GM06990 (cell line): Measurements from ENCODE around the gene ZNF200.

Source experiments
- DNase-seq: peaks from one replicate; pipeline ENCODE4 v3.0.0-alpha.2; 2011; ENCODE audit not compliant: insufficient read length; ENCODE audit errors: extremely low read depth
- H3K27me3 ChIP-seq: replicated peaks from 2 replicates; pipeline ENCODE4 v1.6.0; 2011; ENCODE audit warnings: low read length; ENCODE audit not compliant: control insufficient read depth, insufficient read depth
- H3K36me3 ChIP-seq: 2 replicates; pipeline ENCODE4 v1.5.1; 2011; ENCODE audit warnings: low read length; ENCODE audit not compliant: control insufficient read depth, insufficient read depth
- H3K4me3 ChIP-seq: replicated peaks from 2 replicates; pipeline ENCODE4 v1.5.1; 2011; ENCODE audit warnings: low read depth, mild to moderate bottlenecking, control low read depth, low read length
- CTCF ChIP-seq: IDR thresholded peaks from 2 replicates; pipeline ENCODE4 v1.5.1; 2011; ENCODE audit warnings: low read length, control low read depth, mild to moderate bottlenecking, inconsistent platforms; ENCODE audit not compliant: insufficient read depth, poor library complexity, severe bottlenecking

Gene ZNF200

GRCh38 chr16:3195975-3196374 lies 39.0 kb downstream of the ZNF200 start:
- DNase-seq = no peak
- Histone ChIP-seq H3K4me3 (no peak overlapping the region), H3K27me3 (no peaks in the 10 kb centered on the region), H3K36me3 (no peaks in the 10 kb centered on the region)
- no peak for TF ChIP-seq CTCF

DNA sequence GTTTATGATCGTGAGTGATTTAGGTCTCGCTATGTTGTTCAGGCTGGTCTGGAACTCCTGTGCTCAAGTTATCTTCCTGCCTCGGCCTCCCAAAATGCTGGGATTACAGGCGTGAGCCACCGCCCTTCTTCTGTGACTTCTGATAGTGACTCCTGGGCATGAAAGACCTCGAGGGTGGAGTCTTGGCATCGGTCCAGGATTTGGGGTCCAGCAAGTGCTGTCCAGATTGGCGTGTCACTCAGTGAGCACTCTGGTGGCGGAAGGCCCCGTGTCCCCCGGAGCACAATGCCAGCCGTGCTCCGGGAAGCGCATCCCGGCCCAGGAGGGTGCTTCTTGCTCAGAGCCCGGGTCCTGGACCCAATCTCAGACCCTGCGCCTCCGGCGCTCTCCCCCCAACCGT lies 40.2 kb downstream of the ZNF200 start:
- TF ChIP-seq CTCF = no peak
- Histone ChIP-seq H3K4me3 (no peak overlapping the region), H3K36me3 (no peaks in the 10 kb centered on the region), H3K27me3 (no peaks in the 10 kb centered on the region; the same call in 1 of the 2 replicates)
- DNase-seq = no peak

DNA sequence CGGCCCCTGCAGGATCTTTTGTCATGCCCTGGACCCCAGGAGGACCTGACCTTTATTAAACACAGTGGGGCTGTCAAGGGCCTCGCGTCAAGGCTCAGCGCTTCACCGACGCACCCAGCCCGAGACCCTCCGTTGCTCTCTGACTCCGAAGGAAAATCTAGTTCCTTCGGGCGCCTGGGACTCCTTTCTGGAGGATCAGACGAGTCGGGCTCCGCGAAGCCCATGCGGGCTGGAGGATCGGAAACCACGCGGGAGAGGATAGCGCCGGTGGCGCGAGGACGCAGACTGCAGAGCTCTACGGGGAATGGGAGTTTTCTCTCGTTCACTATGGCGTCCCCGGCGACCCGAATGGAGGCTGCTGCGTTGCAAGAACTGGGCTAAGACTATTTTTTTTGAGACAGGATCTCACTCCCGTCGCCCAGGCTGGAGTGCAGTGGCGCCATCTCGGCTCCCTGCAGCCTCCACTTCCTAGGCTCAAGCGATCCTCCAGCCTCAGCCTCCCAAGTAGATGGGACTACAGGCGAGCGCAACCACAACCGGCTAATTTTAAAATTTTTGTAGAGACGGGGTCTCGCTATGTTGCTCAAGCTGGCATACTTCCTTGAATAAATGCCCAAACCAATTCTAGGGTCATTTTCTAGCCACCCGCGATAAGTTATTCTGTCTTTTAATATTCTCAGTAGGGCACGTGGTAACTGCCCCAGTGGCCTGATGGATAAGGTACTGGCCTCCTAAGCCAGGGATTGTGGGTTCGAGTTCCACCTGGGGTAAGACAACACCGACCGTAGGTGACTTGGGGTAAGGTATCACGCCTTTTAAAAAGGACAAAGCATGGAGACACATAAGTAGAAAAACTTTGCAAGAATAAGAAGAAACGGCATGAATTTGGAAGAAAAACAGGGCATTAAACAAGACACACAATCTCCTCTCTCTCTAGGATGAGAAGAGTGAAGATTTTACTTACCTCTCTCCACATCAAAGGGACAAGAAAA lies 41.4 kb downstream of the ZNF200 start:
- Histone ChIP-seq H3K4me3 (no peak overlapping the region), H3K36me3 (no peaks in the 10 kb centered on the region), H3K27me3 (no peaks in the 10 kb centered on the region; the same call in 1 of the 2 replicates)
- TF ChIP-seq CTCF = no peak
- no peak for DNase-seq

DNA sequence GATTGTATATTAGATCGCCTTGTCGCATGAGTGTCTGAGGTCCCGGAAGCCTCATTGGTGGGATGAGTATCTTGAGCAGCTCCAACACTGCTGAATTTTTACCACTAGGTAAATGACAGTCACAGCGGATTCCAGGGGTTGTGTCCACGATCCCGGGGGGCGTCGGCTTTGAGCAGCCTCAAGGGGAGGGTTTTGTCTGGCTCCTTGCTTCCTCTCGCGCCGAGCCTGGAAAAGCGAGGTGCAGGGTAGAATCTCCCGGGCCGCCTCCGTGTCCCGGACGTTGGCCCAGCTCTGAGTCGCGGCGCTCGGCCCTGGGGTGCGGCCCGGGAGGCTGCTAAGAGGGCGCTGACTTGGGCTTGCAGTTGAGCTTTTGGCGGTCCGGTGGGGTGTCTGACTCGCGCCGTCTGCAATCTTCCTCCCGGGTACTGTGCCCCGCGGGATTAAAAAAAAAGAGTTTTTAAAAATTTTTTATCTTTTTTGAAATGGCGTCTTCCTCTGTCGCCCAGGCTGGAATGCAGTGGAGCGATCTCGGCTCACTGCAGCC lies 42.4 kb downstream of the ZNF200 start:
- Histone ChIP-seq H3K36me3 (no peaks in the 10 kb centered on the region), H3K4me3 (no peak overlapping the region), H3K27me3 (no peaks in the 10 kb centered on the region; the same call in 1 of the 2 replicates)
- DNase-seq = no peak
- no peak for TF ChIP-seq CTCF

DNA sequence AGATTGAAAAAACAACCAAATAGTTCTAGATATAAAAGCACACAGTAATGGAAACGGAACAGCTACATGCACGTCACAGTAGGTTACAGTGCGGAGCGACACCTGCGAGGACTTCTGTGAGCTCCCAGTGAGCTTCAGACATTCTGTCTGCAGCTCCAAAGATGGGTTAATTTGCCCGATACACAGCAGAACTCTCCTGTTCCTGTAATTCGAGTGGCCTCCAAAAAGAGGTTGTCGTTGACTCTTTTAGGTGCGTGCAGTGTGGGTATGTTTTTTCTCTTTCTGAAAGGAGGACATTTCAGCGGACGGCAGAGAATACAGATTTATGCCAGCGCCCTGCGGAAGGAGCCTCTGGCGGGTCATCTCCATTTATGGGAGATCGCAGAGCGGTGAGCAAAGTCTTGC lies 44.0 kb downstream of the ZNF200 start:
- Histone ChIP-seq H3K4me3 (peak overlapping the region; percentile 44), H3K36me3 (no peaks in the 10 kb centered on the region), H3K27me3 (no peaks in the 10 kb centered on the region; the same call in 1 of the 2 replicates)
- TF ChIP-seq CTCF = no peak
- DNase-seq = no peak
